IMR-90 (cell line): ENCODE data around the gene TTL. TPM values are rescaled to one million over a fixed set of nuclear protein-coding genes. Genes with fewer than 3 reads are reported as not detected.
"Not testable (repeated sequence)": the region's sequence is repeated elsewhere in the genome, so short reads cannot be mapped to it uniquely, and the experiment has no call there.

ENCODE experiments used
- ATAC-seq: fragments of 200-7000 bp; cut with Tn5 transposase; 2 replicates; pipeline ENCODE4 v1.9.1; 2020; ENCODE audit warnings: low read depth, mild to moderate bottlenecking, moderate library complexity
- BruUV-seq: library from RNA; stranded (reverse); fragments of 400-500 nt; replicated peaks from 2 replicates; lab custom pipeline; 2021; lab: Mats Ljungman, UMichigan
- CTCF ChIA-PET: fragments of 300-600 bp; formaldehyde crosslinking; extraction: SDS; loops from one replicate; lab custom pipeline; 2021; ENCODE audit warnings: antibody characterized with exemption; lab: Yijun Ruan, JAX
- POLR2A ChIA-PET: fragments of 300-600 bp; sonication (Branson Sonifier 250); formaldehyde crosslinking; loops from one replicate; lab custom pipeline; 2022; ENCODE audit warnings: antibody characterized with exemption; ENCODE audit not compliant: unreplicated experiment; lab: Charles Lee
- DNase-seq: peaks from one replicate; pipeline ENCODE4 v3.0.0; 2013
- H2AFZ ChIP-seq: replicated peaks from 2 replicates; pipeline ENCODE3; 2013; ENCODE audit warnings: low read length, mild to moderate bottlenecking; ENCODE audit not compliant: poor library complexity
- H2AK5ac ChIP-seq: 2 replicates; pipeline ENCODE4 v1.6.1; 2013; ENCODE audit warnings: low read depth, low read length, inconsistent platforms
- H2AK9ac ChIP-seq: replicated peaks from 2 replicates; pipeline ENCODE3; 2013; ENCODE audit warnings: mild to moderate bottlenecking, low read depth, low read length, moderate library complexity; ENCODE audit not compliant: poor library complexity
- H2BK120ac ChIP-seq: 2 replicates; pipeline ENCODE4 v1.6.1; 2013; ENCODE audit warnings: low read depth, low read length, inconsistent platforms
- H2BK15ac ChIP-seq: 3 replicates; pipeline ENCODE4 v1.6.1; 2013; ENCODE audit warnings: low read depth, low read length, inconsistent platforms
- H2BK20ac ChIP-seq: 2 replicates; pipeline ENCODE4 v1.6.1; 2013; ENCODE audit warnings: low read depth, mild to moderate bottlenecking, inconsistent platforms, low read length, moderate library complexity
- H2BK5ac ChIP-seq: 2 replicates; pipeline ENCODE4 v1.6.1; 2013; ENCODE audit warnings: mild to moderate bottlenecking, low read depth, low read length, inconsistent platforms; ENCODE audit not compliant: poor library complexity, severe bottlenecking
- H3K14ac ChIP-seq: replicated peaks from 2 replicates; pipeline ENCODE4 v1.6.1; 2013; ENCODE audit warnings: low read depth, low read length, inconsistent platforms
- H3K18ac ChIP-seq: 2 replicates; pipeline ENCODE4 v1.6.1; 2013; ENCODE audit warnings: low read depth, low read length, control low read depth
- H3K23ac ChIP-seq: 2 replicates; pipeline ENCODE4 v1.6.1; 2013; ENCODE audit warnings: low read depth, low read length, inconsistent platforms
- H3K27ac ChIP-seq: 2 replicates; pipeline ENCODE4 v1.5.1; 2013; ENCODE audit warnings: mild to moderate bottlenecking, control low read depth, low read length; ENCODE audit not compliant: insufficient read depth
- H3K27me3 ChIP-seq: 2 replicates; pipeline ENCODE4 v1.6.1; 2013; ENCODE audit warnings: low read length; ENCODE audit not compliant: control insufficient read depth, insufficient read depth
- H3K36me3 ChIP-seq: 2 replicates; pipeline ENCODE4 v1.6.1; 2013; ENCODE audit warnings: low read length, mixed read lengths; ENCODE audit not compliant: control insufficient read depth, insufficient read depth
- H3K4ac ChIP-seq: 2 replicates; pipeline ENCODE4 v1.6.1; 2013; ENCODE audit warnings: low read depth, low read length, inconsistent platforms
- H3K4me1 ChIP-seq: 2 replicates; pipeline ENCODE4 v1.6.1; 2013; ENCODE audit warnings: low read length, mixed read lengths; ENCODE audit not compliant: control insufficient read depth, insufficient read depth
- H3K4me2 ChIP-seq: 2 replicates; pipeline ENCODE4 v1.6.1; 2013; ENCODE audit warnings: low read depth, mild to moderate bottlenecking, control low read depth, low read length, moderate library complexity
- H3K4me3 ChIP-seq: 2 replicates; pipeline ENCODE4 v1.5.1; 2013; ENCODE audit warnings: low read depth, mild to moderate bottlenecking, control low read depth, low read length, moderate library complexity; ENCODE audit not compliant: insufficient read depth
- H3K56ac ChIP-seq: 2 replicates; pipeline ENCODE4 v1.6.1; 2013; ENCODE audit warnings: low read length, inconsistent platforms; ENCODE audit not compliant: insufficient read depth; ENCODE audit errors: extremely low read depth
- H3K79me1 ChIP-seq, 2 experiments: 2 replicates each; pipeline ENCODE4 v1.6.1; 2013; ENCODE audit warnings: low read length in 2 of 2, inconsistent platforms in 1 of 2, low read depth in 1 of 2
- H3K9ac ChIP-seq: 2 replicates; pipeline ENCODE4 v1.6.1; 2013; ENCODE audit warnings: low read depth, low read length, control low read depth
- H3K9me1 ChIP-seq: 2 replicates; pipeline ENCODE4 v1.6.1; 2013; ENCODE audit warnings: low read length, inconsistent platforms; ENCODE audit not compliant: insufficient read depth
- H3K9me3 ChIP-seq: 2 replicates; pipeline ENCODE4 v1.6.1; 2013; ENCODE audit warnings: low read length; ENCODE audit not compliant: control insufficient read depth, insufficient read depth
- H4K20me1 ChIP-seq: 2 replicates; pipeline ENCODE4 v1.6.1; 2013; ENCODE audit warnings: low read length, inconsistent platforms; ENCODE audit not compliant: insufficient read depth
- H4K5ac ChIP-seq: 2 replicates; pipeline ENCODE4 v1.6.1; 2013; ENCODE audit warnings: mild to moderate bottlenecking, low read depth, low read length, control low read depth
- H4K8ac ChIP-seq, 2 experiments: 2 replicates each; pipeline ENCODE4 v1.6.1; 2013; ENCODE audit warnings: low read depth in 2 of 2, low read length in 2 of 2, control low read depth in 1 of 2, inconsistent platforms in 1 of 2
- H4K91ac ChIP-seq: 2 replicates; pipeline ENCODE4 v1.6.1; 2013; ENCODE audit warnings: low read depth, low read length, inconsistent platforms; ENCODE audit not compliant: insufficient read depth
- WGBS, 2 experiments: methylation state at CpG; one replicate each; pipeline versions ENCODE4 v1.1.5 to v1.1.7; 2013; ENCODE audit warnings: missing lambda C conversion rate in 2 of 2; ENCODE audit not compliant: insufficient read length in 1 of 2; ENCODE audit errors: extremely low coverage in 2 of 2; 5-methylcytosine and 5-hydroxymethylcytosine counted together
- dilution Hi-C: fragments of 300-500 bp; cut with HindIII; formaldehyde crosslinking; loops from one replicate; pipeline ENCODE4 v1.14.3; 2018; ENCODE audit warnings: low sequenced_read_pairs; ENCODE audit not compliant: unreplicated experiment
- in situ Hi-C: fragments of 300-500 bp; cut with MboI; formaldehyde crosslinking; loops from 3 replicates; pipeline ENCODE4 v1.14.3; 2019; ENCODE audit warnings: low sequenced_read_pairs, inconsistent platforms, mixed read lengths
- intact Hi-C: fragments of 100-400 bp; cut with micrococcal nuclease; formaldehyde crosslinking; loops from 2 replicates; pipeline ENCODE4 v1.10.0; 2022
- polyA plus RNA-seq, 3 experiments: library from polyadenylated mRNA; depleted of rRNA; stranded (reverse); fragments of >200 nt; gene quantifications; 2 replicates each; pipeline ENCODE4 v1.2.3, GENCODE V29; 2012; ENCODE audit warnings: low replicate concordance in 1 of 3
- total RNA-seq: library from RNA; depleted of rRNA; stranded (reverse); fragments of >200 nt; gene quantifications from 2 replicates; pipeline ENCODE4 v1.2.3, GENCODE V29; 2012

TTL gene
- total and polyA plus RNA-seq, 2 of the 4 experiments (the other 2 are of a cell fraction), result 18.2 to 36.2 TPM

- H3K56ac ChIP-seq, H2BK15ac ChIP-seq, H3K4me1 ChIP-seq, H3K18ac ChIP-seq, H2BK120ac ChIP-seq, H3K9ac ChIP-seq, intact Hi-C loops, H4K20me1 ChIP-seq, H4K91ac ChIP-seq, CTCF ChIA-PET, H3K4me3 ChIP-seq, DNase-seq, H3K9me1 ChIP-seq, H3K23ac ChIP-seq, H2AK9ac ChIP-seq, in situ Hi-C loops, H3K4ac ChIP-seq, H3K36me3 ChIP-seq, BruUV-seq, H2AK5ac ChIP-seq, H2AFZ ChIP-seq, H4K8ac ChIP-seq, H3K4me2 ChIP-seq, ATAC-seq, POLR2A ChIA-PET, H3K14ac ChIP-seq, H4K5ac ChIP-seq, H2BK20ac ChIP-seq, H3K27me3 ChIP-seq, H3K9me3 ChIP-seq, H2BK5ac ChIP-seq, H3K79me1 ChIP-seq, dilution Hi-C loops, H3K27ac ChIP-seq: not testable (repeated sequence)
- 98% methylated on average over 8 of the region's 32 CpGs; no CpG with 5 or more reads in 1 of the 2 experiments for WGBS, 2 experiments
Measured at GRCh38 chr2:112509239-112509998, 27.5 kb downstream of the TTL start.
